ENCODE data around the gene IST1.

The IST1 gene

GRCh38 chr16:71916397-71916920 is 21.1 kb downstream of the IST1 start:
- in situ Hi-C loops (cut with MboI; ENCODE audit: low sequenced_read_pairs) = no loop called here

GRCh38 chr16:71917900-71918299 is 22.6 kb downstream of the IST1 start:
- in situ Hi-C loops (cut with MboI; ENCODE audit: low sequenced_read_pairs) = no loop called here

GRCh38 chr16:71919035-71919434 is 23.7 kb downstream of the IST1 start:
- in situ Hi-C loops (cut with MboI; ENCODE audit: low sequenced_read_pairs) = no loop called here

- in situ Hi-C loops (cut with MboI; ENCODE audit: low sequenced_read_pairs) = no loop called here
Measured at GRCh38 chr16:71920658-71921057, 25.3 kb downstream of the IST1 start.

- in situ Hi-C loops (cut with MboI; ENCODE audit: low sequenced_read_pairs) = no loop called here
Measured at GRCh38 chr16:71923941-71924690, 28.8 kb downstream of the IST1 start.

- in situ Hi-C loops (cut with MboI; ENCODE audit: low sequenced_read_pairs) = no loop called here
Measured at GRCh38 chr16:71924710-71925109, 29.4 kb downstream of the IST1 start.

- in situ Hi-C loops (cut with MboI; ENCODE audit: low sequenced_read_pairs) = no loop called here
Measured at GRCh38 chr16:71927383-71927782, 32.1 kb downstream of the IST1 start.

GRCh38 chr16:71927787-71928186 is 32.5 kb downstream of the IST1 start:
- in situ Hi-C loops (cut with MboI; ENCODE audit: low sequenced_read_pairs) = no loop called here

GRCh38 chr16:71929048-71929447 is 33.7 kb downstream of the IST1 start:
- in situ Hi-C loops (cut with MboI; ENCODE audit: low sequenced_read_pairs) = no loop called here

GRCh38 chr16:71930013-71930563 is 34.8 kb downstream of the IST1 start:
- in situ Hi-C loops (cut with MboI; ENCODE audit: low sequenced_read_pairs) = no loop called here

GRCh38 chr16:71931001-71931400 is 35.7 kb downstream of the IST1 start:
- in situ Hi-C loops (cut with MboI; ENCODE audit: low sequenced_read_pairs) = no loop called here

GRCh38 chr16:71931599-71931998 is 36.3 kb downstream of the IST1 start:
- in situ Hi-C loops (cut with MboI; ENCODE audit: low sequenced_read_pairs) = no loop called here

GRCh38 chr16:71933017-71933416 is 37.7 kb downstream of the IST1 start:
- in situ Hi-C loops (cut with MboI; ENCODE audit: low sequenced_read_pairs) = no loop called here

- in situ Hi-C loops (cut with MboI; ENCODE audit: low sequenced_read_pairs) = no loop called here
Measured at GRCh38 chr16:71933913-71934695, 38.8 kb downstream of the IST1 start.

GRCh38 chr16:71937868-71938510 is 42.7 kb downstream of the IST1 start:
- in situ Hi-C loops (cut with MboI; ENCODE audit: low sequenced_read_pairs) = no loop called here

GRCh38 chr16:71943887-71944286 is 48.6 kb downstream of the IST1 start:
- in situ Hi-C loops (cut with MboI; ENCODE audit: low sequenced_read_pairs) = no loop called here

- in situ Hi-C loops (cut with MboI; ENCODE audit: low sequenced_read_pairs) = no loop called here
Measured at GRCh38 chr16:71945616-71946015, 50.3 kb downstream of the IST1 start.

- in situ Hi-C loops (cut with MboI; ENCODE audit: low sequenced_read_pairs) = no loop called here
Measured at GRCh38 chr16:71952825-71953224, 57.5 kb downstream of the IST1 start.

- in situ Hi-C loops (cut with MboI; ENCODE audit: low sequenced_read_pairs) = no loop called here
Measured at GRCh38 chr16:71954180-71954579, 58.8 kb downstream of the IST1 start.

GRCh38 chr16:71954699-71955195 is 59.4 kb downstream of the IST1 start:
- in situ Hi-C loops (cut with MboI; ENCODE audit: low sequenced_read_pairs) = no loop called here

- in situ Hi-C loops (cut with MboI; ENCODE audit: low sequenced_read_pairs) = no loop called here
Measured at GRCh38 chr16:71956486-71956885, 61.2 kb downstream of the IST1 start.

Measured in hTERT RPE-1 (cell line).